ENCODE data around the gene MLKL. TPM values are rescaled to one million over a fixed set of nuclear protein-coding genes. Genes with fewer than 3 reads are reported as not detected.

The MLKL gene
- total and polyA plus RNA-seq, 2 of the 13 experiments (the other 11 are each of a cell fraction or from before 2014, with no cell fraction given), result 6.4 to 10.7 TPM

- TF ChIP-seq HMGA1 (CRISPR knock-in tag; conservative IDR thresholded peaks at IDR 0.05) (no peak), NR0B2 (CRISPR knock-in tag; IDR thresholded peaks at IDR 0.05) (no peak), PLRG1 (conservative IDR thresholded peaks at IDR 0.05) (no peak), ZNF451 (CRISPR knock-in tag; IDR thresholded peaks at IDR 0.05) (0 out of 2 replicates have a peak, but pooled peaks have one; percentile 59), AHR (CRISPR knock-in tag; IDR thresholded peaks at IDR 0.05) (no peak), NFKB2 (CRISPR knock-in tag; IDR thresholded peaks at IDR 0.05; ENCODE audit: borderline replicate concordance) (no peak; the same call in 1 of the 2 replicates), ZNF615 (CRISPR knock-in tag; IDR thresholded peaks at IDR 0.05; ENCODE audit: borderline replicate concordance) (no peak), TRIM22 (IDR thresholded peaks at IDR 0.05) (no peak), JUN (CRISPR knock-in tag; IDR thresholded peaks at IDR 0.05) (no peak), SUZ12 (IDR thresholded peaks at IDR 0.05; ENCODE audit: low read depth, low read length) (peak; percentile 90), ZBTB10 (CRISPR knock-in tag; IDR thresholded peaks at IDR 0.05; ENCODE audit: borderline replicate concordance) (peak; percentile 75; the same call in 1 of the 2 replicates), ESRRA (CRISPR knock-in tag; IDR thresholded peaks at IDR 0.05; ENCODE audit: low read depth) (no peak; the same call in 1 of the 2 replicates), STAT5B (CRISPR knock-in tag; IDR thresholded peaks at IDR 0.05) (no peak), ARID4A (CRISPR knock-in tag; IDR thresholded peaks at IDR 0.05; ENCODE audit: borderline replicate concordance) (peak; percentile 74; the same call in 1 of the 2 replicates), PCBP2 (optimal IDR thresholded peaks at IDR 0.05; ENCODE audit: low read depth, low read length, poor library complexity, severe bottlenecking) (no peak), MLX (CRISPR knock-in tag; IDR thresholded peaks at IDR 0.05) (peak; percentile 42; the same call in 1 of the 2 replicates), TAF1 (CRISPR knock-in tag; IDR thresholded peaks at IDR 0.05) (peak; percentile 89), ZFP90 (CRISPR knock-in tag; IDR thresholded peaks at IDR 0.05; ENCODE audit: borderline replicate concordance) (no peak)
These were observed 4.9 kb downstream of the MLKL start (continued) for GRCh38 chr16:74695450-74696422.

All from HepG2 (cell line).